ENCODE measurements around the gene SCYL1. TPM values are rescaled to one million over a fixed set of nuclear protein-coding genes. Genes with fewer than 3 reads are reported as not detected.

Gene SCYL1
- total RNA-seq, 2 donors from 2014 or later, result 59.2 to 84.1 TPM

- no peak overlapping the region for H3K27ac ChIP-seq
- H3K27me3 ChIP-seq, result no peaks in the 10 kb centered on the region
- intact Hi-C loops (cut with DNase I), result no loop called here
- no peak for TF ChIP-seq CTCF (IDR thresholded peaks at IDR 0.05)
- peaks cover 18% of the 10 kb centered on the region for H3K4me1 ChIP-seq
- H3K36me3 ChIP-seq, result peaks cover 19% of the 10 kb centered on the region
- no peak overlapping the region for H3K4me3 ChIP-seq
- H3K9me3 ChIP-seq, result no peaks in the 10 kb centered on the region
- DNase-seq, result no peak
- H3K9ac ChIP-seq (ENCODE audit: low read depth in 2 of 2, low read length in 2 of 2), result no peak overlapping the region
Measured at GRCh38 chr11:65581928-65582327, 57.0 kb downstream of the SCYL1 start.

GRCh38 chr11:65583589-65583988 is 58.7 kb downstream of the SCYL1 start:
- Histone ChIP-seq H3K27ac (no peak overlapping the region), H3K36me3 (peaks cover 19% of the 10 kb centered on the region), H3K4me3 (no peak overlapping the region), H3K27me3 (no peaks in the 10 kb centered on the region), H3K4me1 (peaks cover 1% of the 10 kb centered on the region), H3K9ac (ENCODE audit: low read depth in 2 of 2, low read length in 2 of 2) (no peak overlapping the region), H3K9me3 (no peaks in the 10 kb centered on the region)
- DNase-seq, result no peak
- intact Hi-C loops (cut with DNase I), result no loop called here
- no peak for TF ChIP-seq CTCF (IDR thresholded peaks at IDR 0.05)

- H3K4me3 ChIP-seq, result no peak overlapping the region
- H3K9ac ChIP-seq (ENCODE audit: low read depth in 2 of 2, low read length in 2 of 2), result no peak overlapping the region
- TF ChIP-seq CTCF (IDR thresholded peaks at IDR 0.05), result no peak
- H3K27me3 ChIP-seq, result no peaks in the 10 kb centered on the region
- H3K4me1 ChIP-seq, result no peaks in the 10 kb centered on the region
- DNase-seq, result no peak
- H3K9me3 ChIP-seq, result no peaks in the 10 kb centered on the region
- peaks cover 19% of the 10 kb centered on the region for H3K36me3 ChIP-seq
- H3K27ac ChIP-seq, result no peak overlapping the region
- intact Hi-C loops (cut with DNase I), result no loop called here
Measured at GRCh38 chr11:65584106-65584505, 59.2 kb downstream of the SCYL1 start.

GRCh38 chr11:65584723-65585171 is 59.9 kb downstream of the SCYL1 start:
- no peak overlapping the region for H3K9ac ChIP-seq (ENCODE audit: low read depth in 2 of 2, low read length in 2 of 2)
- no peaks in the 10 kb centered on the region for H3K9me3 ChIP-seq
- no peaks in the 10 kb centered on the region for H3K27me3 ChIP-seq
- no peak for TF ChIP-seq CTCF (IDR thresholded peaks at IDR 0.05)
- no peak overlapping the region for H3K27ac ChIP-seq
- intact Hi-C loops (cut with DNase I), result no loop called here
- peaks cover 19% of the 10 kb centered on the region for H3K36me3 ChIP-seq
- no peak overlapping the region for H3K4me3 ChIP-seq
- no peak for DNase-seq
- H3K4me1 ChIP-seq, result no peaks in the 10 kb centered on the region

GRCh38 chr11:65585396-65586246 is 60.7 kb downstream of the SCYL1 start:
- DNase-seq, result no peak
- Histone ChIP-seq H3K9me3 (no peaks in the 10 kb centered on the region), H3K36me3 (peaks cover 12% of the 10 kb centered on the region), H3K4me3 (no peak overlapping the region), H3K27me3 (no peaks in the 10 kb centered on the region), H3K27ac (no peak overlapping the region), H3K4me1 (no peaks in the 10 kb centered on the region), H3K9ac (ENCODE audit: low read depth in 2 of 2, low read length in 2 of 2) (no peak overlapping the region)
- intact Hi-C loops (cut with DNase I), result no loop called here
- no peak for TF ChIP-seq CTCF (IDR thresholded peaks at IDR 0.05)

All from colonic mucosa (tissue), 4 donors.